ENCODE results near the gene BTG4. TPM values are rescaled to one million over a fixed set of nuclear protein-coding genes. Genes with fewer than 3 reads are reported as not detected.
A peak's percentile ranks its signal among the peaks of the same experiment; 100 is the strongest.

The BTG4 gene
- total and polyA plus RNA-seq, 7 donors, result not detected

GRCh38 chr11:111538407-111539114 lies 26.4 kb upstream of the BTG4 start:
- peaks cover 0 to 32% (median 28%) of the 10 kb centered on the region in 4 donors for H3K4me1 ChIP-seq
- no peak for TF ChIP-seq POLR2AphosphoS5 (IDR thresholded peaks at IDR 0.05)
- TF ChIP-seq POLR2A (IDR thresholded peaks at IDR 0.05), result no peak
- TF ChIP-seq CTCF (IDR thresholded peaks at IDR 0.05), result no peak
- TF ChIP-seq EP300 (IDR thresholded peaks at IDR 0.05), result no peak
- DNase-seq, result no peak
- 67 to 77% methylated on average over 1 of the region's 1 CpG for WGBS, 2 donors
- peak overlapping the region in 2 of 4 donors; percentile 92 to 94 for H3K27ac ChIP-seq
- H3K9me3 ChIP-seq, result no peaks in the 10 kb centered on the region
- intact Hi-C loops (cut with DNase I), result no loop called here
- H3K36me3 ChIP-seq, result no peaks in the 10 kb centered on the region
- no peaks in the 10 kb centered on the region for H3K27me3 ChIP-seq
- no peak overlapping the region for H3K4me3 ChIP-seq

GRCh38 chr11:111537336-111537860 lies 25.2 kb upstream of the BTG4 start:
- H3K27me3 ChIP-seq, result no peaks in the 10 kb centered on the region
- WGBS, 2 donors, result 74 to 79% methylated on average over 3 of the region's 3 CpGs
- intact Hi-C loops (cut with DNase I), result no loop called here

GRCh38 chr11:111535281-111535680 lies 23.1 kb upstream of the BTG4 start:
- Histone ChIP-seq H3K36me3 (no peaks in the 10 kb centered on the region), H3K27me3 (no peaks in the 10 kb centered on the region), H3K9me3 (no peaks in the 10 kb centered on the region), H3K27ac (no peak overlapping the region), H3K4me1 (peaks cover 0 to 16% (median 11%) of the 10 kb centered on the region in 4 donors), H3K4me3 (no peak overlapping the region)
- intact Hi-C loops (cut with DNase I), result no loop called here
- 80 to 89% methylated on average over 6 of the region's 6 CpGs for WGBS, 2 donors
- TF ChIP-seq EP300 (IDR thresholded peaks at IDR 0.05), result no peak
- no peak for TF ChIP-seq CTCF (IDR thresholded peaks at IDR 0.05)
- no peak for TF ChIP-seq POLR2AphosphoS5 (IDR thresholded peaks at IDR 0.05)
- TF ChIP-seq POLR2A (IDR thresholded peaks at IDR 0.05), result no peak
- DNase-seq, result no peak

More at GRCh38 chr11:111537336-111537860, 25.2 kb upstream of the BTG4 start:
- H3K4me3 ChIP-seq, result no peak overlapping the region
- H3K4me1 ChIP-seq, result peaks cover 0 to 27% (median 23%) of the 10 kb centered on the region in 4 donors
- DNase-seq, result no peak
- TF ChIP-seq POLR2AphosphoS5 (IDR thresholded peaks at IDR 0.05) (no peak), CTCF (IDR thresholded peaks at IDR 0.05) (no peak), EP300 (IDR thresholded peaks at IDR 0.05) (no peak), POLR2A (IDR thresholded peaks at IDR 0.05) (no peak)
- H3K27ac ChIP-seq, result no peak overlapping the region
- no peaks in the 10 kb centered on the region for H3K9me3 ChIP-seq
- H3K36me3 ChIP-seq, result no peaks in the 10 kb centered on the region

- Histone ChIP-seq H3K27me3 (no peaks in the 10 kb centered on the region), H3K4me3 (no peak overlapping the region), H3K27ac (no peak overlapping the region), H3K36me3 (no peaks in the 10 kb centered on the region), H3K9me3 (no peaks in the 10 kb centered on the region), H3K4me1 (peaks cover 0 to 4% (median 0%) of the 10 kb centered on the region in 4 donors)
- no peak for DNase-seq
- intact Hi-C loops (cut with DNase I), result no loop called here
- WGBS, 2 donors, result 78 to 85% methylated on average over 5 of the region's 5 CpGs
- TF ChIP-seq CTCF (IDR thresholded peaks at IDR 0.05) (no peak), POLR2A (IDR thresholded peaks at IDR 0.05) (no peak), EP300 (IDR thresholded peaks at IDR 0.05) (no peak), POLR2AphosphoS5 (IDR thresholded peaks at IDR 0.05) (no peak)
Observed at GRCh38 chr11:111532365-111532709, 20.2 kb upstream of the BTG4 start.

Data from sigmoid colon (tissue), 7 donors.